Thyroid gland (tissue), 4 donors: Measurements from ENCODE around the gene BUB1B. TPM values are rescaled to one million over a fixed set of nuclear protein-coding genes. Genes with fewer than 3 reads are reported as not detected.

Experiments used
- DNase-seq, 2 donors: peaks; one replicate each; pipeline ENCODE4 v3.0.0-alpha.2; 2019
- H3K27ac ChIP-seq, 3 donors: fragments of 200-600 bp; sonication (generic); 1 replicate in 2 of 3; 2 replicates in 1 of 3; pipeline ENCODE4 v1.5.1; 2016 to 2019; ENCODE audit warnings: mild to moderate bottlenecking in 1 of 3, moderate library complexity in 1 of 3
- H3K27me3 ChIP-seq: fragments of 200-600 bp; sonication (generic); one replicate; pipeline ENCODE4 v1.5.1; 2019
- H3K36me3 ChIP-seq, 2 donors: fragments of 200-600 bp; sonication (generic); one replicate each; pipeline ENCODE4 v1.5.1; 2016 to 2019
- H3K4me1 ChIP-seq, 2 donors: fragments of 200-600 bp; sonication (generic); one replicate each; pipeline ENCODE4 v1.5.1; 2017 to 2019
- H3K4me3 ChIP-seq, 3 donors: fragments of 200-600 bp; sonication (generic); replicated peaks in 1 of 3; 1 replicate in 2 of 3; 2 replicates in 1 of 3; pipeline ENCODE4 v1.5.1; 2016; ENCODE audit warnings: mild to moderate bottlenecking in 1 of 3
- H3K9me3 ChIP-seq: fragments of 200-600 bp; sonication (generic); one replicate; pipeline ENCODE4 v1.5.1; 2017
- POLR2A ChIP-seq, 2 donors: fragments of 450-650 bp; IDR thresholded peaks; one replicate each; pipeline ENCODE4 v1.6.1; 2017; ENCODE audit warnings: antibody characterized with exemption in 2 of 2, mild to moderate bottlenecking in 2 of 2, moderate library complexity in 1 of 2
- WGBS, 2 donors: methylation state at CpG; one replicate each; pipeline ENCODE4 v1.1.5; 2017; 5-methylcytosine and 5-hydroxymethylcytosine counted together
- intact Hi-C: fragments of 100-400 bp; cut with DNase I; formaldehyde crosslinking; loops from one replicate; pipeline ENCODE4 v1.15.1; 2023
- total RNA-seq, 4 donors: library from RNA; depleted of rRNA; stranded (reverse); fragments of >200 nt; gene quantifications; one replicate each; pipeline ENCODE4 v1.2.3, GENCODE V29; 2016
- TF ChIP-seq, protein P1 (sequence below), 6 experiments: fragments of 200-600 bp in 3 of 6; fragments of 450-650 bp in 3 of 6; sonication (generic) in 3 of 6; IDR thresholded peaks; one replicate each; pipeline ENCODE4 v1.5.1; 2016 to 2019; ENCODE audit warnings: antibody characterized with exemption in 6 of 6, mild to moderate bottlenecking in 2 of 6, inconsistent platforms in 1 of 6, moderate library complexity in 1 of 6

BUB1B gene
- total RNA-seq, 4 donors from 2014 or later, result 0.20 to 3.7 (median 1.4) TPM

DNA sequence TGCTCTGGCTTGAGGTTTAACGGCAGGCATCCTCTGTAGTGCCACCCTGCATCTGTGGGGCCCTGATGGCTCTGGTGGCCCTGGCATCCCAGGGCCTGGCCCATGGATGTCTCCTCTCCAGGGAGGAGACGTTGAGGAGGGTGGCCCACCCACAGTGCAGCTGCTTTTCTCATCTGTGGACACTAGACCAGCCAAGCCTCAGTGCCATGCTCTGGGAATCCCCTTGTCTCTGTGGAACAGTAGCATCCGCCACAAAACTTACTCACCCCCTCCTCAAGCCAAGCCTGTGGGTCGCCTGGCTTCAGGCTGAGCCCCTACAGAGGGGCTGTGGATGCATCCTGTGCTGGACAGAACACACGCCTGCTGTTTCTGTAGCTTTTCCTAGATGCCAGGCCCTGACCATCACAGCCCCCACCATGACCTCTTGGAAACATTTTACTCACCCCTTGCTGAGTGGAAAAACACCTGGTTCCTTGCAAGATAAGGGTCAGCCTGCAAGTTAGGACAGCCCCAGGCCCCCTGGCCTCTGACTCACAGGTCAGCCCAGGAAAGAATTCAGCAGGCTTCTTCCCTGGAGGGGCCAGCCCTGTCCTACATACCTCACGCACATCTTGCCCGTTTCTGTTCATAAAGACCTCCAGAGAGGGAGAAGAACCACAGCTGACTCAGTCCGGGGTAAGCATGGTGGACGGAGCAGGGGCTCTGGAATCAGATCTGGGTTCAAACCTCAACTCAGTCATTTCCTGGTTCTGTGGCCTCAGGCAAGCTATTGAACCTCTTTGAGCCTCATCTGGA lies 97.0 kb downstream of the BUB1B start:
- no peaks in the 10 kb centered on the region for H3K27me3 ChIP-seq
- intact Hi-C loops, result no loop called here
- H3K4me3 ChIP-seq, result no peak overlapping the region
- peaks cover 18 to 27% of the 10 kb centered on the region in 2 donors for H3K4me1 ChIP-seq
- DNase-seq, result no peak
- no peaks in the 10 kb centered on the region for H3K9me3 ChIP-seq
- H3K36me3 ChIP-seq, result no peaks in the 10 kb centered on the region
- H3K27ac ChIP-seq, result no peak overlapping the region
- WGBS, 2 donors, result 87 to 88% methylated on average over 9 of the region's 9 CpGs
- TF ChIP-seq POLR2A (IDR thresholded peaks at IDR 0.05), result no peak
- TF ChIP-seq, protein P1, sequence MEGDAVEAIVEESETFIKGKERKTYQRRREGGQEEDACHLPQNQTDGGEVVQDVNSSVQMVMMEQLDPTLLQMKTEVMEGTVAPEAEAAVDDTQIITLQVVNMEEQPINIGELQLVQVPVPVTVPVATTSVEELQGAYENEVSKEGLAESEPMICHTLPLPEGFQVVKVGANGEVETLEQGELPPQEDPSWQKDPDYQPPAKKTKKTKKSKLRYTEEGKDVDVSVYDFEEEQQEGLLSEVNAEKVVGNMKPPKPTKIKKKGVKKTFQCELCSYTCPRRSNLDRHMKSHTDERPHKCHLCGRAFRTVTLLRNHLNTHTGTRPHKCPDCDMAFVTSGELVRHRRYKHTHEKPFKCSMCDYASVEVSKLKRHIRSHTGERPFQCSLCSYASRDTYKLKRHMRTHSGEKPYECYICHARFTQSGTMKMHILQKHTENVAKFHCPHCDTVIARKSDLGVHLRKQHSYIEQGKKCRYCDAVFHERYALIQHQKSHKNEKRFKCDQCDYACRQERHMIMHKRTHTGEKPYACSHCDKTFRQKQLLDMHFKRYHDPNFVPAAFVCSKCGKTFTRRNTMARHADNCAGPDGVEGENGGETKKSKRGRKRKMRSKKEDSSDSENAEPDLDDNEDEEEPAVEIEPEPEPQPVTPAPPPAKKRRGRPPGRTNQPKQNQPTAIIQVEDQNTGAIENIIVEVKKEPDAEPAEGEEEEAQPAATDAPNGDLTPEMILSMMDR (IDR thresholded peaks at IDR 0.05), result no peak

- Histone ChIP-seq H3K9me3 (no peaks in the 10 kb centered on the region), H3K4me1 (peaks cover 19 to 29% of the 10 kb centered on the region in 2 donors), H3K27ac (no peak overlapping the region), H3K27me3 (no peaks in the 10 kb centered on the region), H3K4me3 (no peak overlapping the region), H3K36me3 (no peaks in the 10 kb centered on the region)
- WGBS, 2 donors, result 66 to 72% methylated on average over 5 to 8 of the region's 8 CpGs
- DNase-seq, result no peak
- TF ChIP-seq, protein P1 (IDR thresholded peaks at IDR 0.05), result no peak
- no peak for TF ChIP-seq POLR2A (IDR thresholded peaks at IDR 0.05)
- intact Hi-C loops, result no loop called here
These were observed 97.7 kb downstream of the BUB1B start for GRCh38 chr15:40258544-40258943.

DNA sequence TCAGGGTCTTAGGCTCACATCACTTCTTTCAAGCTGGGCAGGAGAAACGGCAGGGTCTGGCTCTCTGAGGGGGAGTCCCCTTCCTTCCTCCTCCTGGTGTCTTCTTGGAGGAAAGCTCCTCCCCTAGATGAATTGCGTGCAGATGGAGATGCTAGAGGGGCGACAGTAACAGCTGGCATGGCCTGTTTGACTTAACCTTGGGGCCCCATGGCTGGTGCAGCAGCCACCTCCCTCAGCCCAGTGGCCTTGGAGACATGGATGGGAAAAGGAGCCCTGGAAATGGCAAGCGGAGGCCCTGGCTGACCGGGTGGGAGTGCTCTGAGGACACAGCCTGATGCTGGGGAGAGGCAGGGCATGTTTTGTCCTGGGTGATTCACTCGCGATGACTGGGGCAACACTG lies 98.2 kb downstream of the BUB1B start:
- no peak overlapping the region for H3K27ac ChIP-seq
- no peaks in the 10 kb centered on the region for H3K9me3 ChIP-seq
- H3K27me3 ChIP-seq, result no peaks in the 10 kb centered on the region
- TF ChIP-seq, protein P1 (IDR thresholded peaks at IDR 0.05), result no peak
- no peak for TF ChIP-seq POLR2A (IDR thresholded peaks at IDR 0.05)
- no peak overlapping the region for H3K4me3 ChIP-seq
- peaks cover 19 to 29% of the 10 kb centered on the region in 2 donors for H3K4me1 ChIP-seq
- WGBS, 2 donors, result 75 to 78% methylated on average over 7 of the region's 7 CpGs
- DNase-seq, result no peak
- H3K36me3 ChIP-seq, result no peaks in the 10 kb centered on the region
- intact Hi-C loops, result no loop called here

- 27 to 32% methylated on average over 11 to 12 of the region's 12 CpGs for WGBS, 2 donors
- H3K27me3 ChIP-seq, result no peaks in the 10 kb centered on the region
- peak; percentile 68 to 74 for DNase-seq
- intact Hi-C loops, result no loop called here
- H3K27ac ChIP-seq, result peak overlapping the region; percentile 76 to 96 (median 81)
- H3K36me3 ChIP-seq, result peaks cover 0 to 7% of the 10 kb centered on the region in 2 donors
- peaks cover 24 to 44% of the 10 kb centered on the region in 2 donors for H3K4me1 ChIP-seq
- no peak overlapping the region for H3K4me3 ChIP-seq
- peak in 1 of 2 donors; percentile 31 for TF ChIP-seq POLR2A (IDR thresholded peaks at IDR 0.05)
- TF ChIP-seq, protein P1 (IDR thresholded peaks at IDR 0.05), result no peak
- no peaks in the 10 kb centered on the region for H3K9me3 ChIP-seq
These were observed 102.3 kb downstream of the BUB1B start for GRCh38 chr15:40263024-40263754.
